ENCODE data around the gene RGS7.

GRCh38 chr1:240843798-240844197, 513.2 kb downstream of the RGS7 start:
- TF ChIP-seq CTCF (IDR thresholded peaks at IDR 0.05) (no peak), POLR2A (IDR thresholded peaks at IDR 0.05) (no peak)

All from Peyer's patch (tissue), 4 donors.